PC-3 (cell line): Measurements from ENCODE around the gene CTTNBP2.

Experiments used
- EZH2 ChIP-seq: fragments of 300-600 bp; sonication (generic); IDR thresholded peaks from one replicate; pipeline ENCODE4 v1.6.1; 2017; ENCODE audit warnings: antibody characterized with exemption, mild to moderate bottlenecking, low read length; ENCODE audit not compliant: unreplicated experiment
- TF ChIP-seq, protein P1 (sequence below): fragments of 300-600 bp; sonication (generic); conservative IDR thresholded peaks from 2 replicates; pipeline ENCODE4 v1.5.1; 2017; ENCODE audit warnings: antibody characterized with exemption, low read depth, mild to moderate bottlenecking, low read length

DNA sequence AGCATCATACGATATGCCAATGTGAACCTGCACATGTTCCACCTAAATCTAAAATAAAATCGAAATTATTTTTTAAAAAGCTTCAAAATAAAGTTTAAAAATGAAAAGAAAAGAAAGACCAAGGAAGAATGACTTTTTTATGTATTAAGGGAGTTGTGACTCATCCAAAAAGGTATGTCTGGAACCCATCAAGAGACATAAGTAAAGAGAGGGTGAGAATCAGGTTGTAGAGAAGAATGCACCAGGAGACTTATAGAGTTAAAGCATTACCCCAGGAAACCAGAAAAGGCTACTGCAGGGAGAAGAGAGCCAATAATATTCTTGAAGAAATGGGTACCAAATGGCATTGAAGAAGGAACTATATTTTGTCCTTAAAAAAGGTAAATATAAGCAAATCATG is 69.8 kb downstream of the CTTNBP2 start:
- TF ChIP-seq, protein P1, sequence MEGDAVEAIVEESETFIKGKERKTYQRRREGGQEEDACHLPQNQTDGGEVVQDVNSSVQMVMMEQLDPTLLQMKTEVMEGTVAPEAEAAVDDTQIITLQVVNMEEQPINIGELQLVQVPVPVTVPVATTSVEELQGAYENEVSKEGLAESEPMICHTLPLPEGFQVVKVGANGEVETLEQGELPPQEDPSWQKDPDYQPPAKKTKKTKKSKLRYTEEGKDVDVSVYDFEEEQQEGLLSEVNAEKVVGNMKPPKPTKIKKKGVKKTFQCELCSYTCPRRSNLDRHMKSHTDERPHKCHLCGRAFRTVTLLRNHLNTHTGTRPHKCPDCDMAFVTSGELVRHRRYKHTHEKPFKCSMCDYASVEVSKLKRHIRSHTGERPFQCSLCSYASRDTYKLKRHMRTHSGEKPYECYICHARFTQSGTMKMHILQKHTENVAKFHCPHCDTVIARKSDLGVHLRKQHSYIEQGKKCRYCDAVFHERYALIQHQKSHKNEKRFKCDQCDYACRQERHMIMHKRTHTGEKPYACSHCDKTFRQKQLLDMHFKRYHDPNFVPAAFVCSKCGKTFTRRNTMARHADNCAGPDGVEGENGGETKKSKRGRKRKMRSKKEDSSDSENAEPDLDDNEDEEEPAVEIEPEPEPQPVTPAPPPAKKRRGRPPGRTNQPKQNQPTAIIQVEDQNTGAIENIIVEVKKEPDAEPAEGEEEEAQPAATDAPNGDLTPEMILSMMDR: no peak
- no peak for TF ChIP-seq EZH2
